ENCODE measurements around the gene TYMP. TPM values are rescaled to one million over a fixed set of nuclear protein-coding genes. Genes with fewer than 3 reads are reported as not detected.
A peak's percentile ranks its signal among the peaks of the same experiment; 100 is the strongest.

Gene TYMP
- total and polyA plus RNA-seq, 2 donors (not counting 1 experiment from before 2014, with no cell fraction given): 3.7 to 40.1 TPM

GRCh38 chr22:50483977-50484853 is 45.6 kb downstream of the TYMP start:
- H3K27me3 ChIP-seq (ENCODE audit: control insufficient read depth, insufficient read depth, low read length): peaks cover 29% of the 10 kb centered on the region
- H2AFZ ChIP-seq (ENCODE audit: low read length): no peak overlapping the region
- H3K4me1 ChIP-seq (ENCODE audit: control insufficient read depth, extremely low read depth, insufficient read depth, low read length): no peaks in the 10 kb centered on the region
- no peak for DNase-seq (ENCODE audit: low read depth in 2 of 2)
- H4K20me1 ChIP-seq (ENCODE audit: control insufficient read depth, extremely low read depth, insufficient read depth, low read length): no peaks in the 10 kb centered on the region
- no peaks in the 10 kb centered on the region for H3K9me3 ChIP-seq (ENCODE audit: control insufficient read depth, insufficient read depth, low read depth, low read length)
- H3K27ac ChIP-seq (ENCODE audit: insufficient read depth, low read length): no peak overlapping the region
- no peaks in the 10 kb centered on the region for H3K36me3 ChIP-seq (ENCODE audit: control insufficient read depth, insufficient read depth, low read length)
- H3K4me3 ChIP-seq (replicated peaks in 1 of 4; ENCODE audit: control extremely low read depth in 1 of 4, insufficient read depth in 1 of 4, low read depth in 3 of 4, low read length in 4 of 4): no peak overlapping the region
- no peaks in the 10 kb centered on the region for H3K79me2 ChIP-seq (ENCODE audit: control insufficient read depth, insufficient read depth, low read length)
- H3K9ac ChIP-seq (ENCODE audit: insufficient read depth, low read length): no peak overlapping the region
- TF ChIP-seq EZH2 (IDR thresholded peaks at IDR 0.05; ENCODE audit: low read length, missing control alignments) (no peak), CTCF (conservative IDR thresholded peaks at IDR 0.05 in 1 of 2, IDR thresholded peaks at IDR 0.05 in 1 of 2; ENCODE audit: low read depth in 1 of 2, low read length in 2 of 2) (no peak)
- no peak overlapping the region for H3K4me2 ChIP-seq (ENCODE audit: extremely low read depth, insufficient read depth, low read length)

GRCh38 chr22:50483556-50483955 is 46.3 kb downstream of the TYMP start:
- Histone ChIP-seq H3K79me2 (ENCODE audit: control insufficient read depth, insufficient read depth, low read length) (no peaks in the 10 kb centered on the region), H2AFZ (ENCODE audit: low read length) (no peak overlapping the region), H3K4me3 (replicated peaks in 1 of 4; ENCODE audit: control extremely low read depth in 1 of 4, insufficient read depth in 1 of 4, low read depth in 3 of 4, low read length in 4 of 4) (no peak overlapping the region), H4K20me1 (ENCODE audit: control insufficient read depth, extremely low read depth, insufficient read depth, low read length) (no peaks in the 10 kb centered on the region), H3K4me2 (ENCODE audit: extremely low read depth, insufficient read depth, low read length) (no peak overlapping the region), H3K9ac (ENCODE audit: insufficient read depth, low read length) (no peak overlapping the region), H3K27me3 (ENCODE audit: control insufficient read depth, insufficient read depth, low read length) (peaks cover 32% of the 10 kb centered on the region), H3K27ac (ENCODE audit: insufficient read depth, low read length) (no peak overlapping the region), H3K9me3 (ENCODE audit: control insufficient read depth, insufficient read depth, low read depth, low read length) (no peaks in the 10 kb centered on the region), H3K4me1 (ENCODE audit: control insufficient read depth, extremely low read depth, insufficient read depth, low read length) (no peaks in the 10 kb centered on the region), H3K36me3 (ENCODE audit: control insufficient read depth, insufficient read depth, low read length) (no peaks in the 10 kb centered on the region)
- no peak for TF ChIP-seq CTCF (conservative IDR thresholded peaks at IDR 0.05 in 1 of 2, IDR thresholded peaks at IDR 0.05 in 1 of 2; ENCODE audit: low read depth in 1 of 2, low read length in 2 of 2)
- no peak for TF ChIP-seq EZH2 (IDR thresholded peaks at IDR 0.05; ENCODE audit: low read length, missing control alignments)
- DNase-seq (ENCODE audit: low read depth in 2 of 2): no peak

- no peak overlapping the region for H3K4me2 ChIP-seq (ENCODE audit: extremely low read depth, insufficient read depth, low read length)
- H3K4me1 ChIP-seq (ENCODE audit: control insufficient read depth, extremely low read depth, insufficient read depth, low read length): no peaks in the 10 kb centered on the region
- peaks cover 32% of the 10 kb centered on the region for H3K27me3 ChIP-seq (ENCODE audit: control insufficient read depth, insufficient read depth, low read length)
- H3K9me3 ChIP-seq (ENCODE audit: control insufficient read depth, insufficient read depth, low read depth, low read length): no peaks in the 10 kb centered on the region
- no peak for TF ChIP-seq CTCF (conservative IDR thresholded peaks at IDR 0.05 in 1 of 2, IDR thresholded peaks at IDR 0.05 in 1 of 2; ENCODE audit: low read depth in 1 of 2, low read length in 2 of 2)
- no peak for TF ChIP-seq EZH2 (IDR thresholded peaks at IDR 0.05; ENCODE audit: low read length, missing control alignments)
- no peak overlapping the region for H2AFZ ChIP-seq (ENCODE audit: low read length)
- H3K27ac ChIP-seq (ENCODE audit: insufficient read depth, low read length): no peak overlapping the region
- peak overlapping the region in 1 of 4 experiments; percentile 27 for H3K4me3 ChIP-seq (replicated peaks in 1 of 4; ENCODE audit: control extremely low read depth in 1 of 4, insufficient read depth in 1 of 4, low read depth in 3 of 4, low read length in 4 of 4)
- H3K36me3 ChIP-seq (ENCODE audit: control insufficient read depth, insufficient read depth, low read length): no peaks in the 10 kb centered on the region
- H3K79me2 ChIP-seq (ENCODE audit: control insufficient read depth, insufficient read depth, low read length): no peaks in the 10 kb centered on the region
- no peak for DNase-seq (ENCODE audit: low read depth in 2 of 2)
- H3K9ac ChIP-seq (ENCODE audit: insufficient read depth, low read length): no peak overlapping the region
- no peaks in the 10 kb centered on the region for H4K20me1 ChIP-seq (ENCODE audit: control insufficient read depth, extremely low read depth, insufficient read depth, low read length)
These were observed 46.7 kb downstream of the TYMP start for GRCh38 chr22:50483106-50483505.

Data from fibroblast of lung (primary cell).